Hepatocyte (in vitro differentiated cells): ENCODE measurements around the gene TAS2R4.

Source experiments
- EZH2 ChIP-seq: fragments of 200-600 bp; sonication (generic); IDR thresholded peaks from 2 replicates; pipeline ENCODE4 v1.6.1; 2016; ENCODE audit warnings: antibody characterized with exemption, mild to moderate bottlenecking, borderline replicate concordance
- EZH2phosphoT487 ChIP-seq: fragments of 200-600 bp; sonication (generic); IDR thresholded peaks from one replicate; pipeline ENCODE4 v1.6.1; 2018; ENCODE audit warnings: antibody characterized with exemption, mild to moderate bottlenecking, low read depth, moderate library complexity; ENCODE audit not compliant: unreplicated experiment, severe bottlenecking
- TF ChIP-seq, protein P1 (sequence below): fragments of 200-600 bp; sonication (generic); IDR thresholded peaks from 2 replicates; pipeline ENCODE4 v1.5.1; 2016; ENCODE audit warnings: antibody characterized with exemption, mild to moderate bottlenecking; ENCODE audit not compliant: poor library complexity

GRCh38 chr7:141742229-141742628 lies 34.2 kb upstream of the TAS2R4 start:
- TF ChIP-seq, protein P1, sequence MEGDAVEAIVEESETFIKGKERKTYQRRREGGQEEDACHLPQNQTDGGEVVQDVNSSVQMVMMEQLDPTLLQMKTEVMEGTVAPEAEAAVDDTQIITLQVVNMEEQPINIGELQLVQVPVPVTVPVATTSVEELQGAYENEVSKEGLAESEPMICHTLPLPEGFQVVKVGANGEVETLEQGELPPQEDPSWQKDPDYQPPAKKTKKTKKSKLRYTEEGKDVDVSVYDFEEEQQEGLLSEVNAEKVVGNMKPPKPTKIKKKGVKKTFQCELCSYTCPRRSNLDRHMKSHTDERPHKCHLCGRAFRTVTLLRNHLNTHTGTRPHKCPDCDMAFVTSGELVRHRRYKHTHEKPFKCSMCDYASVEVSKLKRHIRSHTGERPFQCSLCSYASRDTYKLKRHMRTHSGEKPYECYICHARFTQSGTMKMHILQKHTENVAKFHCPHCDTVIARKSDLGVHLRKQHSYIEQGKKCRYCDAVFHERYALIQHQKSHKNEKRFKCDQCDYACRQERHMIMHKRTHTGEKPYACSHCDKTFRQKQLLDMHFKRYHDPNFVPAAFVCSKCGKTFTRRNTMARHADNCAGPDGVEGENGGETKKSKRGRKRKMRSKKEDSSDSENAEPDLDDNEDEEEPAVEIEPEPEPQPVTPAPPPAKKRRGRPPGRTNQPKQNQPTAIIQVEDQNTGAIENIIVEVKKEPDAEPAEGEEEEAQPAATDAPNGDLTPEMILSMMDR = no peak
- TF ChIP-seq EZH2 (no peak), EZH2phosphoT487 (no peak)
